Effector memory CD4-positive, alpha-beta T cell (primary cell): ENCODE data around the gene LRRC47.
"Not testable (repeated sequence)": the region's sequence is repeated elsewhere in the genome, so short reads cannot be mapped to it uniquely, and the experiment has no call there.

ENCODE experiments used
- DNase-seq, 3 donors: peaks; one replicate each; pipeline ENCODE4 v3.0.0-alpha.2; 2020
- H3K27ac ChIP-seq: 2 replicates; pipeline ENCODE4 v1.7.0; 2013; ENCODE audit warnings: mild to moderate bottlenecking, low read length, moderate library complexity; ENCODE audit not compliant: insufficient read depth, poor library complexity, severe bottlenecking
- H3K27me3 ChIP-seq: replicated peaks from 2 replicates; pipeline ENCODE4 v1.7.0; 2013; ENCODE audit warnings: mild to moderate bottlenecking, low read length; ENCODE audit not compliant: insufficient read depth, control insufficient read depth, poor library complexity, severe bottlenecking
- H3K36me3 ChIP-seq: 2 replicates; pipeline ENCODE4 v1.7.0; 2013; ENCODE audit warnings: mild to moderate bottlenecking, low read length, moderate library complexity; ENCODE audit not compliant: control insufficient read depth, insufficient read depth
- H3K4me1 ChIP-seq: 2 replicates; pipeline ENCODE4 v1.7.0; 2013; ENCODE audit warnings: low read length, mild to moderate bottlenecking; ENCODE audit not compliant: control insufficient read depth, insufficient read depth, poor library complexity, severe bottlenecking
- H3K4me3 ChIP-seq: 2 replicates; pipeline ENCODE4 v1.7.0; 2013; ENCODE audit warnings: low read length, low read depth, mild to moderate bottlenecking; ENCODE audit not compliant: insufficient read depth, poor library complexity, severe bottlenecking
- H3K9me3 ChIP-seq: 2 replicates; pipeline ENCODE4 v1.7.0; 2013; ENCODE audit warnings: mild to moderate bottlenecking, low read length, moderate library complexity; ENCODE audit not compliant: control insufficient read depth

The LRRC47 gene

GRCh38 chr1:3748316-3748900 lies 47.9 kb downstream of the LRRC47 start:
- not testable (repeated sequence) for H3K9me3 ChIP-seq, DNase-seq, H3K27ac ChIP-seq, H3K4me3 ChIP-seq, H3K36me3 ChIP-seq, H3K27me3 ChIP-seq
- H3K4me1 ChIP-seq: peaks cover 13% of the 10 kb centered on the region

GRCh38 chr1:3747903-3748302 lies 48.4 kb downstream of the LRRC47 start:
- Histone ChIP-seq H3K4me1 (peaks cover 13% of the 10 kb centered on the region), H3K9me3 (no peaks in the 10 kb centered on the region), H3K27me3 (no peaks in the 10 kb centered on the region), H3K27ac (no peak overlapping the region), H3K4me3 (peak overlapping the region; percentile 59), H3K36me3 (peaks cover 3% of the 10 kb centered on the region)
- no peak for DNase-seq

DNA sequence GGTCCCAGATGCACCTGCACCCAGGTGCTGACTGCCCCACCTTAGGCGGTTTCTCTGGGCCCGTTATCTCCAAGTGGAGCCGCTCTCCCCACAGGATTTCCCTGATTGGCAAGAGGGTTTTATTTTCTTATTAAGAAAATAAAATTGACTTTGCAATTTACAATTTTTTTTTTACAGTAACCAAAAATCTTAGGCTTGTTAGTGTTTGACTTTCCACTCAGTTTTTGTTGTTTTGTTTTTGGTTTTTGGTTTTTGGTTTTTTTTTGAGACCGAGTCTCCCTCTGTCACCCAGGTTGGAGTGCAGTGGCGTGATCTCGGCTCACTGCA lies 48.8 kb downstream of the LRRC47 start:
- H3K4me3 ChIP-seq: peak overlapping the region; percentile 59
- no peak overlapping the region for H3K27ac ChIP-seq
- peaks cover 7% of the 10 kb centered on the region for H3K36me3 ChIP-seq
- H3K27me3 ChIP-seq: no peaks in the 10 kb centered on the region
- peaks cover 13% of the 10 kb centered on the region for H3K4me1 ChIP-seq
- no peak for DNase-seq
- no peaks in the 10 kb centered on the region for H3K9me3 ChIP-seq

DNA sequence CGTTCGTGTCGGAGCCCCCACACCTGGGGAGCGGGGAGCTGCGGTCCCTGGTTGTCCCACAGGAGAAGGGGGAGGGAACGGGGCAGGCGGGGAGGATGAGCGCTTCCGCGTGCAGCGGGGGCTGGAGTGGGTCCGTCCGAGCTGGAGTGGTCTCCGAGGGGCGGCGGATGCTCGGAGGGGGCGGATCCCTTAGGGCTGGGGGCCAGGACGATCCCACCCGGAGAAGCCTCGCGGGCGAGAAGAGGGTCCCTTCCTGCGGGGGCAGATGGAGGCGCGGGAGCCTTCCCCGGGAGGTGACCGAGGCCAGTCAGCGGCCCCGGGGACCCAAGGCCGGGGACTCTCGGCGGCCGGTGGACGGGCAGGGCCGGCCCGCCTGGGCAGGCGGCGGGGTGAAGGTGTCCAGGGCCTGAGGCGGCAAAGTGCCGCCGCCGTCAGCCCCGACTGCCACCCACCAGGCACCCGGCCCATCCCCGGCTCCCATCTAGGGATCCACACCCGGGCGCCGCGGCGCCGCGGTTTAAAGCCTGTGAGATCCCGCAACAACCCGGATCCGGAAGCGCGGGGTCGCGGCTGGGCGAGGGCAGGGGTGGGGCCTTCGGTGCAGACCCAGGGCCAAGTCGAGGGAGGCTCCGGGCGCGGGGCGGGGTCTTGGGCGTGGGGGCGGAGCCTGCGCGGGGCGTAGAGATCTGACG lies 49.3 kb downstream of the LRRC47 start:
- no peaks in the 10 kb centered on the region for H3K27me3 ChIP-seq
- H3K27ac ChIP-seq: peak overlapping the region; percentile 47
- peaks cover 13% of the 10 kb centered on the region for H3K4me1 ChIP-seq
- peak; percentile 69 to 77 (median 77) for DNase-seq
- peaks cover 12% of the 10 kb centered on the region for H3K36me3 ChIP-seq
- peak overlapping the region; percentile 59 for H3K4me3 ChIP-seq
- H3K9me3 ChIP-seq: no peaks in the 10 kb centered on the region

DNA sequence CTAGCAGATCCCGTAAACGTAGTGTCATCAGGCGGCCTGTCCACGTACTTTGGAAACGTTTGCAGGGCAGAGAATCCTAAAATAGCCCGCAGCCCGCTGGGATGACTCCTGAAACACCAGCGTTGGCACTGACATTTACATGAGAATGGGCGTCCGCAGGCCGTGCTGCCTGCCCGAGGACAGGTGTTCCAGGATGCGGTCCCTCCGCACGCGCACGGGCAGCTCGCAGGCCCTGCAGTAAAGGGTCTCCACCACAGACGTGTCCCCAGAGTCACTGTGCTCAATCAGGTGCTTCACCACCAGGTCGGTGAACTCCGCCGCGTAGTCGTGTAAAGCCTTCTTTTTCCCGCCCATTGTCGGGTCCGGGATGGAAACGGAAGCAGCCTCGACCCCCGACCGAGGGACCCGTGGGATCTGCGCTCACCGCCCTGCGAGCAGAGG lies 49.9 kb downstream of the LRRC47 start:
- H3K4me1 ChIP-seq: peaks cover 13% of the 10 kb centered on the region
- DNase-seq: no peak
- peak overlapping the region; percentile 47 for H3K27ac ChIP-seq
- no peaks in the 10 kb centered on the region for H3K9me3 ChIP-seq
- H3K27me3 ChIP-seq: no peaks in the 10 kb centered on the region
- H3K4me3 ChIP-seq: peak overlapping the region; percentile 59
- H3K36me3 ChIP-seq: peaks cover 15% of the 10 kb centered on the region

GRCh38 chr1:3745590-3746381 lies 50.5 kb downstream of the LRRC47 start:
- Histone ChIP-seq H3K27me3 (no peaks in the 10 kb centered on the region), H3K4me1 (peaks cover 13% of the 10 kb centered on the region), H3K9me3 (no peaks in the 10 kb centered on the region), H3K27ac (no peak overlapping the region), H3K36me3 (peaks cover 15% of the 10 kb centered on the region), H3K4me3 (no peak overlapping the region)
- DNase-seq: no peak

GRCh38 chr1:3745071-3745470 lies 51.2 kb downstream of the LRRC47 start:
- peaks cover 15% of the 10 kb centered on the region for H3K36me3 ChIP-seq
- no peaks in the 10 kb centered on the region for H3K27me3 ChIP-seq
- H3K27ac ChIP-seq: no peak overlapping the region
- no peaks in the 10 kb centered on the region for H3K9me3 ChIP-seq
- H3K4me3 ChIP-seq: no peak overlapping the region
- H3K4me1 ChIP-seq: peaks cover 13% of the 10 kb centered on the region
- DNase-seq: no peak

DNA sequence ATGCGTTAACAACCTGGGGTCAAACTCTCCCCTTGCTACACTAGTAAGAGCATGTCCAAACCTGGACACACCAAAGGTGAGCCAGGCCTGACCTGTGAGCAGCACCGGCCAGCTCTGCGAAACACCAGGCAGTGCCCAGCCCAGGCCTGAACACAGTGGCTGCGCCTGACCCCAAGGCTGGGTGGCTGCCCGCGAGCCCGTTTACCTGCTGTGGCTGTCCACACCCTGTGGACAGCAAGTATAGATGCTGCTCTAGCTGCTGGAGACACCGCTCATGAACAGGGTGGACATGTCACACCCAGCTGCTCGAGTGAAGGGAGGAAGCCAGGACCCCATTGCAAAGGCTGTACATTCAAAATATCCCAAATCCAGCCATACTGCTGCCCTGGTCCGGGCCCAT lies 51.7 kb downstream of the LRRC47 start:
- peaks cover 15% of the 10 kb centered on the region for H3K36me3 ChIP-seq
- H3K4me1 ChIP-seq: peaks cover 13% of the 10 kb centered on the region
- no peak overlapping the region for H3K27ac ChIP-seq
- H3K4me3 ChIP-seq: no peak overlapping the region
- no peak for DNase-seq
- no peaks in the 10 kb centered on the region for H3K9me3 ChIP-seq
- H3K27me3 ChIP-seq: no peaks in the 10 kb centered on the region

DNA sequence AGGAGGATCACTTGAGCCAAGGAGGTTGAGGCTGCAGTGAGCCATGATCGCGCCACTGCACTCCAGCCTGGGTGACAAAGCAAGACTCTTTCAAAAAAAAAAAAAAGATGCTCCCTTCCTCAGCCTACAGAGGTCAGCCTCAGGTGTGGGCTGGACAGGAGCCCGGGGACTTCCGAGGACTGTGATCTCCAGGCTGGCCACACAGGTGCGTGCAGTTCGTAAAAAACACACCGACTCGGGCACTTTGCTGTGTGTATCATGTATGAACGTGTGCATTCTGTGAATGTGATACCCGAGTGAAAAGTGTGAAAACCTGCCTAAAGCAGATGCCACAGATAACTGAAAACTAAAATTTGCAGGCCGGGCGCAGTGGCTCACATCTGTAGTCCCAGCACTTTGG lies 52.5 kb downstream of the LRRC47 start:
- Histone ChIP-seq H3K9me3 (no peaks in the 10 kb centered on the region), H3K27ac (no peak overlapping the region), H3K4me1 (peaks cover 13% of the 10 kb centered on the region), H3K4me3 (no peak overlapping the region), H3K36me3 (peaks cover 20% of the 10 kb centered on the region), H3K27me3 (no peaks in the 10 kb centered on the region)
- no peak for DNase-seq

DNA sequence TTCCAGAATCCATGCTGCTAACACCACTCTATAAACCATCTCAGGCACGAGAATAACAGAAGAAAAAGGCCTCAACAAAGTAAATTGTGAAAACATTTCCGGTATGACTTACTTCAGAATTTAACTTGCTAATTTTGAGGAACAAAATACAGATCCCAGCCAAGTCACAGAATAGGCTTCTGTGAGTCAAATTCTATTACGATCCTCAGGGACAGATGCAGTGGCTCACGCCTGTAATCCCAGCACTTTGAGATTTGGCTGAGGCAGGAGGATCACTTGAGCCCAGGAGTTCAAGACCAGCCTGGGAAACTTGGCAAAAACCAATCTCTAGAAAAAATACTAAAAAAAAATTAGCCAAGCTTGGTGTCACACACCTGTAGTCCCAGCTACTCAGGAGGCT lies 52.9 kb downstream of the LRRC47 start:
- no peak overlapping the region for H3K27ac ChIP-seq
- no peaks in the 10 kb centered on the region for H3K27me3 ChIP-seq
- no peak overlapping the region for H3K4me3 ChIP-seq
- H3K36me3 ChIP-seq: peaks cover 24% of the 10 kb centered on the region
- DNase-seq: no peak
- H3K9me3 ChIP-seq: no peaks in the 10 kb centered on the region
- peaks cover 13% of the 10 kb centered on the region for H3K4me1 ChIP-seq
